Measurements from ENCODE around the gene SPOPL.

Gene SPOPL

GRCh38 chr2:138536740-138537139 is 35.2 kb downstream of the SPOPL start:
- no peak for TF ChIP-seq REST (IDR thresholded peaks at IDR 0.05; ENCODE audit: insufficient read depth in 1 of 2, low read depth in 2 of 2, low read length in 2 of 2)
- no peak for TF ChIP-seq TAF1 (IDR thresholded peaks at IDR 0.05; ENCODE audit: borderline replicate concordance, insufficient read depth, low read length)
- TF ChIP-seq POLR2AphosphoS5 (IDR thresholded peaks at IDR 0.05; ENCODE audit: low read depth, low read length) = no peak
- TF ChIP-seq SIN3A (IDR thresholded peaks at IDR 0.05; ENCODE audit: borderline replicate concordance, insufficient read depth, low read length) = no peak

DNA sequence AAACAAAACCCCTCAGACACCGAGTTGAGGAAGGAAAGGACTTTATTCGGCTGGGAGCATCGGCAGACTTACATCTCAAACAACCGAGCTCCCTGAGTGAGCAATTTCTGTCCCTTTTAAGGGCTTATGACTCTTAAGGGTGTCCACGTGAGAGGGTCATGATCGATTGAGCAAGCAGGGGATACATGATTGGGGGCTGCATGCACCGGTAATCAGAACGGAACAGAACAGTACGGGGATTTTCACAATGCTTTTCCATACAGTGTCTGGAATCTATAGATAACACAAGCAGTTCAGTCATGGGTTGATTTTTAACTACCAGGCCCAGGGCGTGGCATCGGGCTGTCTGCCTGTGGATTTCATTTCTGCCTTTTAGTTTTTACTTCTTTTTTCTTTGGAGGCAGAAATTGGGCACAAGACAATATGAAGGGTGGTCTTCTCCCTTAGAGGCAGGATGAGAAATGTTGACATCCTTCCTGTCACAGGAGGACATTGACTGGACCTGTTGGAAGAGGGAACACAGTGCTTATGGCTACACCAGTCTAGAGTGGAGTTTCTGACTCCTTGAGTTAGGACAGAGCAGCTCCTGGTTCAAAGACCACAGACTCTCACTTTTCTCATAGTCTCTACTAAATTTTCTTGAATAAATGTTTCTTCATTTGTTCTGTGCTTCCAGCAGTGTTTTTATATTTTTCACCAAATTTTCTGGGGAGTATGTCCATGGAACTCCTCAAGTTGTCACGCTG is 35.8 kb downstream of the SPOPL start:
- TF ChIP-seq SIN3A (IDR thresholded peaks at IDR 0.05; ENCODE audit: borderline replicate concordance, insufficient read depth, low read length) (no peak), REST (IDR thresholded peaks at IDR 0.05; ENCODE audit: insufficient read depth in 1 of 2, low read depth in 2 of 2, low read length in 2 of 2) (no peak), POLR2AphosphoS5 (IDR thresholded peaks at IDR 0.05; ENCODE audit: low read depth, low read length) (no peak), TAF1 (IDR thresholded peaks at IDR 0.05; ENCODE audit: borderline replicate concordance, insufficient read depth, low read length) (no peak), FOXP2 (optimal IDR thresholded peaks at IDR 0.05; ENCODE audit: borderline replicate concordance, extremely low read depth, extremely low read length, insufficient read depth) (no peak)

GRCh38 chr2:138548796-138549195 is 47.2 kb downstream of the SPOPL start:
- TF ChIP-seq FOXP2 (optimal IDR thresholded peaks at IDR 0.05; ENCODE audit: borderline replicate concordance, extremely low read depth, extremely low read length, insufficient read depth) (no peak), SIN3A (IDR thresholded peaks at IDR 0.05; ENCODE audit: borderline replicate concordance, insufficient read depth, low read length) (no peak), TAF1 (IDR thresholded peaks at IDR 0.05; ENCODE audit: borderline replicate concordance, insufficient read depth, low read length) (no peak), REST (IDR thresholded peaks at IDR 0.05; ENCODE audit: insufficient read depth in 1 of 2, low read depth in 2 of 2, low read length in 2 of 2) (no peak), POLR2AphosphoS5 (IDR thresholded peaks at IDR 0.05; ENCODE audit: low read depth, low read length) (no peak)

- TF ChIP-seq REST (IDR thresholded peaks at IDR 0.05; ENCODE audit: insufficient read depth in 1 of 2, low read depth in 2 of 2, low read length in 2 of 2) (no peak), FOXP2 (optimal IDR thresholded peaks at IDR 0.05; ENCODE audit: borderline replicate concordance, extremely low read depth, extremely low read length, insufficient read depth) (no peak), TAF1 (IDR thresholded peaks at IDR 0.05; ENCODE audit: borderline replicate concordance, insufficient read depth, low read length) (no peak), POLR2AphosphoS5 (IDR thresholded peaks at IDR 0.05; ENCODE audit: low read depth, low read length) (no peak), SIN3A (IDR thresholded peaks at IDR 0.05; ENCODE audit: borderline replicate concordance, insufficient read depth, low read length) (no peak)
Measured at GRCh38 chr2:138550172-138550571, 48.6 kb downstream of the SPOPL start.
